ENCODE results near the gene HECTD1. TPM values are rescaled to one million over a fixed set of nuclear protein-coding genes. Genes with fewer than 3 reads are reported as not detected.

HECTD1 gene
- total RNA-seq, 1 donor from 2014 or later = 107 TPM

DNA sequence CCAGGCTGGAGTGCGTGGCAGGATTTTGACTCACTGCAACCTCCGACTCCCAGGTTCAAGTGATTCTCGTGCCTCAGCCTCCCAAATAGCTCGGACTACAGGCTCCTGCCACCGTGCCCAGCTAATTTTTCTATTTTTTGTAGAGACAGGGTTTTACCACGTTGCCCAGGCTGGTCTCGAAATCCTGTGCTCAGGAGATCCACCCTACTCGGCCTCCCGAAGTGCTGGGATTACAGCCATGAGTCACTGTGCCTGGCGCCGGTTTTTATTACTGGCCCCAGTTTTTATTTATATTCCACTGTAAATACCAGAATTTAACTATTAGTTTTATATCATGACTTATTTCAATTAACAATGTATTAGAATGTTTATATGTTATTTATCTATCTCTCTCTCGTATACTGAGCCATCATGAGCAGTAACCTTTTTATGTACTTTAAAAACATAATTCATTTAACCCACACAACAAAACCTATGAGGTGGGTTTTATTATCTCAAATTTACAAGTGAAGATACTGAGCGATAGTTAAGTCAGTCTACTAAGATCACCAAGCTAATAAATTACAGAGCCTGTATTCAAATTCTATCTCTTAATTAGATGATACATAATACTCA lies 47.8 kb downstream of the HECTD1 start:
- intact Hi-C loops (cut with micrococcal nuclease) = no loop called here

DNA sequence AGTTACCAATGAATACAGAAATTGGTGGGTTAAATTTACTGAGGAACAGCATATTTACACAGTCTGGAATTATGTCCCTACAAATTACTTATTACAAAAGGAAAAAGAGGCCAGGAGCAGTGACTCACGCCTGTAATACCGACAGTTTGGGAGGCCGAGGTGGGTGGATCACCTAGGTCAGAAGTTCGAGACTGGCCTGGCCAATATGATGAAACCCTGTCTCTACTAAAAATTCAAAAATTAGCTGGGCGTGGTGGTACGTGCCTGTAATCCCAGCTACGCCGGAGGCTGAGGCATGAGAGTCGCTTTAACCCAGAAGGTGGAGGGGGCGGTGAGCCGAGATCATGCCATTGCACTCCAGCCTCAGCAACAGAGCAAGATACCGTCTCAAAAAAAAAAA lies 52.6 kb downstream of the HECTD1 start:
- intact Hi-C loops (cut with micrococcal nuclease) = no loop called here

DNA sequence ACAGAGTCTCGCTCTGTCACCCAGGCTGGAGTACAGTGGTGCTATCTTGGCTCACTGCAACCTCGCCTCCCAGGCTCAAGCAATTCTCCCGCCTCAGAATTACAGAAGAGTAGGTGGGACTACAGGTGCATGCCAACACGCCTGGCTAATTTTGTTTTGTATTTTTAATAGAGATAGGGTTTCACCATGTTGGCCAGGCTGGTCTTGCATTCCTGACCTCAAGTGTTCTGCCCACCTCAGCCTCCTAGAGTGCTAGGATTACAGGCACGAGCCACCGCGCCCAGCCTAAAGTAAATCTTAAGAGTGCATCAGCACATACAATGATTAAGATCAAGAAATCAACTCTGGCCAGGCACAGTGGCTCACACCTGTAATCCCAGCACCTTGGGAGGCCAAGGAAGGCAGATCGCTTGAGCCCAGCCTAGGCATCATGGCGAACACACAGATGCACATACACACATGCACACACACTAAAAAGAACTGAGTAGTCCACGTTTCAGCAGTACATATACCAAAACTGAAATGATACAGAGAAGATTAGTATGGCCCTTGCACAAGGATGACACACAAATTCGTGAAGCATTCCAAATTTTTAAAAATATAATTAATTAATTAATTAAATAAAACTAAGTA lies 65.0 kb downstream of the HECTD1 start:
- intact Hi-C loops (cut with micrococcal nuclease) = no loop called here

DNA sequence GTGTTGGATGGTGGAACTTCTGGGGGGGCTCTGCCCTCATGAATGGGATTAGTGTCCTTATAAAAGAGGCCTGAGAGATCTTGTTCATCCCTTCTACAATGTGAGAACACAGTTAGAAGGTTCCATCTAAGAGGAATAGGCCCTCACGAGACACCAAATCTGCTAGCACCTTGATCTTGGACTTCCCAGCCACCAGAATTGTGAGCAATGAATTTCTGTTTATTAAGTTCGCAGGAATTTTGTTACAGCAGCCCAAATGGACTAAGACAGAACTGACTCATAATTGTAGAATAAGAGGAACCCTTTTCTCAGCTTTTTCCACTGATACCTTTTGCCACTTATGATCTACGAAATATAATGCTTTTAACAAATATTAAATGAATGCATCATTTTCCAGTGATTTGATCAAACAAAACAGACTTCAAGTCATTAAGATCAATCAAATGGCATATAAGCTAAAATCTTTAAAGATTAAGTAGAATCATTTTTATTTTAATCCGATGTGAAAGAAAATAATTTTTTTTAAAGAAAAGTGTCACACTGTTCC lies 68.2 kb downstream of the HECTD1 start:
- intact Hi-C loops (cut with micrococcal nuclease) = no loop called here

DNA sequence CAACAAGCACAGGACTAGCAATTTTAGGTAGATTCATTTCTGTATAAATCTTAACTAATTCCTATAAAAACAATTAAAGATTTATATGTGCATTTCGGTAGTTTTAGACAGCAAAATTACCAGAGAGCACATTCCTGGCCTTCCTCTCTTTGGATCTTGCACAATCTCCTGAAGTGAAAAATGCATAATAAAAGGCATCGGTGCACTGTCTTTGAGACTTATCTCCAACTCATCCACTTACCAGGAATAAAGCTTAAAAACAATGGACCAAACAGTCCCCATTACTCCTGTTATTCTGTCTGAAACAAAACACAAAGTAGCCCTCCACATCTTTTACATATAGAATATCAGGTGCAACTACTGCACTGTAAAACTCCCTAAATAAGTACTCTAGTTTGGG lies 69.3 kb downstream of the HECTD1 start:
- intact Hi-C loops (cut with micrococcal nuclease) = no loop called here

DNA sequence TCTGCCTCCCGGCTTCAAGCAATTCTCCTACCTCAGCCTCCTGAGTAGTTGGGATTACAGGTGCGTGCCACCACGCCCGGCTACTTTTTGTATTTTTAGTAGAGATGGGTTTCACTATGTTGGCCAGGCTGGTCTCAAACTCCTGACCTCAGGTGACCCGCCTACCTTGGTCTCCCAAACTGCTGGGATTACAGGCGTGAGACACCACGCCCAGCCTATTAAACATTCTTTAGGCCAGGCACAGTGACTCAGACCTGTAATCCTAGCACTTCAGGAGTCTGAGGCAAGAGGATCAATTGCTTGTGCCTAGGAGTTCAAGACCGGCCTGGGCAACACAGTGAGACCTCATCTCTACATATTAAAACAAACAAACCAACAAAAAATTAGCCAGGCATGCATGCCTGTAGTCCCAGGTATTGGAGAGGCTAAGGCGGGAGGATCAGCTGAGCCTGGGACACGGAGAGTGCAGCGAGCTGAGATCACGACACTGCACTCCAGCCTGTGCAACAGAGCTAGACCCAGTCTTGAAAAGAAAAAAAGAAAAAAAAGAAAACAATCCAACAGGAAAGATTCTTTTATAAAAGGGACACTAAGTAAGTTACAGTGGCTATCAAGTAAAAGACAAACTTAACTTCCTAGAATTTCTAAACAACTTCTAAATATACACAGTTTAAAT lies 70.2 kb downstream of the HECTD1 start:
- intact Hi-C loops (cut with micrococcal nuclease) = no loop called here

DNA sequence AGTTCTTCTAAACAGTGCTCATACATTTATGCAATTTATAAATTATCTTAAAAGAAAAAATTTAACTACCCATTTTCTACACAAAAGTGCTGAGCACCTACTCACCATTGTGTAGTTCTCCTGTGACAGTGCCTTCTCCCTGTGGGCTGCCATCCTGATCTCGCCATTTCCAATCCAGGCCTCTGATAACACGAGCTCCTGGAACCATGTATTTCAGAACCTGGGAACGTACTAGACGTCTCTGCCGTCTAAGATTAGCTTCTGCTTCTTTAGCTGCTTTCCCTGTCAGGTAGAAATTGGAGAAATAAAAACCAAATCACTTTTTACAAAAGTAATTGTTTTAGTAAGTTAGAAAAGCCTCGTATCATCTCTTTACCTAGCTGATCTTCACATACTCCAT lies 74.5 kb downstream of the HECTD1 start:
- intact Hi-C loops (cut with micrococcal nuclease) = no loop called here

DNA sequence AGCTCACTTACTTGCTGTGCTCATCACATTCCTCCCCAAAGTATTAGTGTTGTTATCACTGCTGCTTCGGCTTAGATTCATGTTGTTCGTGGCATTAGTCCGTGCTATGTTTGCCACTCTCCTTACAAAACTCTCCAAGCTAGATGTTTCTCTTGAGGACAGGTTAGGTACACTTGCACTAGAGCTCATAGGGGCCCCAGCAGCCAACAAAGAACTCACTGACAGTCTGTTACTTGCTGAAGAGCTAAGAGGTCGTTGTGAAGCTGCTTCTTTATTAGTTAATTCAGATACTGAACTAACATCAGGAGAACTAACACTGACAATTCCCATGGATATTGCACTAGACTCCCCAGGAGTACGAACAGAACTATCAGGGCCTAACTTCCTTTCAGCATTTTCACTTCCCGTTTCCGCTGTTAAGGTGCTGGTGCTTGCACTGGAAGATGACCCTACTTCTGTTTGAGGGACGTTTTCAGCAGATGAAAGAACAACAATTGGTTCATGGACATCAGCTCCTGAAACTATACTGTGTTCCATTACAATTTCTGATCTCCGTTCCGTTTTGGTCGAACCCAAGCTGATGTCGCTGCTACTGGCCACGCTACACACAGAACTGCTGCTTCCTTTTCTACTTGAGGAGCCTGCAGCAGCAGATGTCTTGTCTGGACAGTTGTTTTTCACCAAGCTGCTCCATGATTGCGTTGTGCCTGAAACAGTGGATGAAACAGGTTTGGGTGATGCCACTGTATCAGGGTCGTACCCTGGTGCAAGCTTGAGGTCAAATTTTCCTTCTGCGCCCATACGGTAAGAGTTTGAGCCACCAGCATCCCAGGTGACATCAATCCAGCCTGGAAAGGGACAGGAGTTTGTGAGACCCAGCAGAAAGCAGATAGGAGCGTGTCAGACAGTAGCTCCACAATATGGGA lies 78.7 kb downstream of the HECTD1 start:
- intact Hi-C loops (cut with micrococcal nuclease) = loop anchor here (5.0 to 10.0 kb wide), 4 partner anchors 226 to 504 kb away; partner anchors contain the start of genes HEATR5A, NUBPL and SCFD1

DNA sequence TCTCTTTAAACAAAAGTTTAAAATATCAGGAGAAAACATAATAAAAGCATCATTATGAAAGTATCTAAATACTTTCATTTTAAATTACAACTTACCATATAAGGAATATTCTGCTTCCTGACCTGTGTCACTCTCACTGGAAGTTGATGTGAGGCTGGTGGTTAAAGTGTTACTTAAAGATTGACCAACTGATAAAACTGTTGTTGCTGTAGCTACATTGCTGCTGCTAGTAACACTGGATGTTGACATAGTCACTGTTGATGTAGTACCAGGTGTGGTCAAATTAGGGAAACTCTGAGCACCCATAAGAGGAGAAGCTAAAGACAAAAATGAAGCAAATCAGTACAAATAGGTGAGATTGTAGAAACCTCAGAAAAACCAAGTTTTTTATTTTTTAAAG lies 79.9 kb downstream of the HECTD1 start:
- intact Hi-C loops (cut with micrococcal nuclease) = loop anchor here (1.0 to 10.0 kb wide), 5 partner anchors 81 to 503 kb away; partner anchors contain the start of genes HEATR5A, NUBPL and SCFD1

DNA sequence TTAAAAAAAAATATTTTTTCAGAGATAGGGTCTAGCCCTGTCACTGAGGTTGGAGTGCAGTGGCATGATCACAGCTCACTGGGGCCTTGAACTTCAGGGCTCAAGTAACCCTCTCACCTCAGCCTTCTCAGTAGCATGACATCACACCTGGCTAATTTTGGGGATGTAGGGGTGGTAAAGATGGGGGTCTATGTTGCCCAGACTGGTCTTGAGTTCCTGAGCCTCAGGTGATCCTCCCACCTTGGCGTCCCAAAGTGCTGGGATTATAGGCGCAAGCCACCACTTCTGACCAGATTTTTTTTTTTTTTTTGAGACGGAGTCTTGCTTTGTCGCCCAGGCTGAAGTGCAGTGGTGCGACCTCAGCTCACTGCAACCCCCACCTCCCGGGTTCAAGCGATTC lies 80.9 kb downstream of the HECTD1 start:
- intact Hi-C loops (cut with micrococcal nuclease) = loop anchor here (1.0 to 10.0 kb wide), 5 partner anchors 82 to 502 kb away; partner anchors contain the start of genes HEATR5A, NUBPL and SCFD1

DNA sequence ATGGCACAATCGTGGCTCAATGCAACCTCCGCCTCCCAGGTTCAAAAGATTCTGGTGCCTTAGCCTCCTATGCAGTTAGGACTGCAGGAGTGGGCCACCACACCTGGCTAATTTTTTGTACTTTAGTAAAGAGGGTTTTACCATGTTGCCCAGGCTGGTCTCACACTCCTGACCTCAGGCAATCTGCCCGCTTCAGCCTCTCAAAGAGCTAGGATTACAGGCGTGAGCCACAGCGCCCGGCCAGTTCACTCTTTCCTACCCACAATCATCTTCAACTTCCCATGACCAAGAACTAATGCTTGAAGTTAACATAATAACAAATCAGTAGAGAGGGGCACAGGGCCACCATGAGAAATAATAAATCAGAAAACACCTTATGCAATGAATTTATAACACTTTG lies 82.4 kb downstream of the HECTD1 start:
- intact Hi-C loops (cut with micrococcal nuclease) = loop anchor here (2.0 to 10.0 kb wide), 5 partner anchors 98 to 500 kb away; partner anchors contain the start of genes HEATR5A, NUBPL, SCFD1 and STRN3

DNA sequence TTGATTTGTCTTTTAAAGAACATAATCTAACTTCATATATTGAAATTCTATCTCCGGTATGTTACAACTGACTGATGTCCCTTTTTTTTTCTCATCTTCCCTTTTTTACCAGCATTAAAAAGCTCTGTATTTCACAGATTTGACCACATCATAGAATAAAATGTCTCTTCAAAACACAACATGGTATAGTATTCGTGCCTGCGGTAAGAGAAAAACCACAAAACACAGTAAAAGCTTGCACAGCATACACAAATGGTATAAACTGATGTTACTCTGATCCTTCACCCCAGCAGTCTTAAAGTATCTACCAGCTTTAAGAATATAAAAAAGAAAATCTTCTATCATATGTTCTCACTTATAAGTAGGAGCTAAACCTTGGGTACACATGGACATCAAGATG lies 83.4 kb downstream of the HECTD1 start:
- intact Hi-C loops (cut with micrococcal nuclease) = loop anchor here (2.0 to 10.0 kb wide), 4 partner anchors 97 to 499 kb away; partner anchors contain the start of genes HEATR5A, SCFD1 and STRN3

DNA sequence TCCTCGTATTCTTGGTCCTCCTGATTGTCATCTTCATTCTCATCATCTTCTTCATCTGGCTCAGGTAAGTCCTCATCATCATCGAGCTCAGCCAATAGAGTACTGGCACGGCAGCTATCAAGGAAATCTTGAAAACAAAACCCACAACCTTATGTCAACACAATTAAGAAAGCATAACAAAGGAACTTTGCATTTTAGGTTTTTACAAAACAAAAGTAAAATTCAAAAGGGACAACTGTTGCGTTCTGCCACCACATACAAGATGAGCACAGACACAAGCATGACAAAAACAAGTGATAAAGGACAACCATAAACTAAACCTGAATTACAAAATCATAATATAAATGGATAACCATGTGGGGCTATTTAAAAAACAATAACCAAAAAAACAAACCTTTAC lies 84.7 kb downstream of the HECTD1 start:
- intact Hi-C loops (cut with micrococcal nuclease) = loop anchor here (10.0 kb wide), 3 partner anchors 232 to 498 kb away; partner anchors contain the start of genes HEATR5A and SCFD1

DNA sequence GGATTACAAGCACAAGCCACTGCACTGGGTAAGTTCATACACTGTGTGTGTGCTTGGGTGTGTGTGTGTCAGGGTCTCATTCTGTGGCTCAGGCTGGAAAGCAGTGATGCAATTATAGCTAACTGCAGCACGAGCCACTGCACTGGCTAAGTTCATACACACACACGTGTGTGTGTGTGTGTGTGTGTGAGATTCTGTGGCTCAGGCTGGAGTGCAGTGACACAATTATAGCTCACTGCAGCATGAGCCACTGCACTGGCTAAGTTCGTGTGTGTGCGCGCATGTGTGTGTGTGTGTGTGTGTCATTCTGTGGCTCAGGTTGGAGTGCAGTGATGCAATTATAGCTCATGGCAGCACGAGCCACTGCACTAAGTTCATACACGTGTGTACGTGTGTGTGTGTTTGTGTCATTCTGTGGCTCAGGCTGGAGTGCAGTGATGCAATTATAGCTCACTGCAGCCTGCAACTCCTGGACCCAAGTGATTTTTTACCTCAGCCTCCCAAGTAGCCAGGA lies 85.4 kb downstream of the HECTD1 start:
- intact Hi-C loops (cut with micrococcal nuclease) = loop anchor here (10.0 kb wide), 3 partner anchors 233 to 497 kb away; partner anchors contain the start of genes HEATR5A and SCFD1

DNA sequence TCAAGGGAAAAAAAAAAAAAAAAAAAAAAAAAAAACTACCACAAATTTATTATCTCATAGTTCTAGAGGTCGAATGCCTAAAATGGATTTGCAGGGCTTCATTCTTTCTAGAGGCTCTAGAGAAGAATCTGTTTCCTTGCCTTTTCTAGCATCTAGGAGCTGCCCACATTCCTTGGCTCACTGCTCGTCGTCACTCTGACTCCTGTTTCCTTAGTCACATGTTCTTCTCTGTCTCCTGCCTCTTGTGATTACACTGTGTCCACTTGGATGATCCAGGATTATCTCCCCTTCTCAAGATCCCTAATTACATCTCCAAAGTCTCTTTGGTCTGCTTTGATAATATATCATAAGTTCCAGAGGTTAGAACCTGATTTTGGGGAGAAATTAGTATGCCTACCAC lies 88.7 kb downstream of the HECTD1 start:
- intact Hi-C loops (cut with micrococcal nuclease) = no loop called here

DNA sequence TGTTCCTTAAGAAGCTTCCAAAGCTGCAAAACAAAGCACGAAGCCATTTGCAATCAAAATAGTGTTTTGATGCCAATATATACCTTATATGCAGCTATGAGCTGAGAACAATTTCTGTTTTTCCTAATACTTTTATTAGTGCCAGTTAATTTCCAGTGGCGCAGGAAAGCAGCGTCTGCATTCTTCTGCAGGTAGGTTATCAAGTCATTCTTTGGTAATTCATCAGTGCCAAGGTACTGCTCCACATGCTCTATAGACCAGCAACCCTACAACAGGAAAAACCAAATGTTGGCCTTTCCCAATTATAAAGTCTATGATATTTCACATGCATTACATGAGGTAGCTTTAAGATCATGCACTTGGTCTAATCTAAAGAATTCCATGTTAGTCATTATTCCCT lies 93.8 kb downstream of the HECTD1 start:
- intact Hi-C loops (cut with micrococcal nuclease) = no loop called here

DNA sequence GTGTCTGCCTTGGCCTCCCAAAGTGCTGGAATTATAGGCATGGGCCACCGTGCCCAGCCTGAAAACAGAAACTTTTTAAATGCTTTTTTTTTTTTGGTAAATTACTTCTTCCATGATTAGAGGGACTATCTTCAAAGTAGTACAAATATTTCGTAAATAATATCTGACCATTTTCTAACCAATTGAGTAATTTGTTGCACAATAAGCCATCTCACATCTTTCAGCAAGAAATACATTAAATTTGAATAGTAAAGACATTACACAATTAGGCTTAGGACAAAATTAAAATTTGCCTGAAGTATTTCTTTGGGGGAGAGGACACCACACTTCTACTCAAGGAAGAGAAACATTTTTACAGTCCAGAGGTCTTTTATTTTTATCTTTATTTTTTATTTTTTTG lies 96.7 kb downstream of the HECTD1 start:
- intact Hi-C loops (cut with micrococcal nuclease) = no loop called here

DNA sequence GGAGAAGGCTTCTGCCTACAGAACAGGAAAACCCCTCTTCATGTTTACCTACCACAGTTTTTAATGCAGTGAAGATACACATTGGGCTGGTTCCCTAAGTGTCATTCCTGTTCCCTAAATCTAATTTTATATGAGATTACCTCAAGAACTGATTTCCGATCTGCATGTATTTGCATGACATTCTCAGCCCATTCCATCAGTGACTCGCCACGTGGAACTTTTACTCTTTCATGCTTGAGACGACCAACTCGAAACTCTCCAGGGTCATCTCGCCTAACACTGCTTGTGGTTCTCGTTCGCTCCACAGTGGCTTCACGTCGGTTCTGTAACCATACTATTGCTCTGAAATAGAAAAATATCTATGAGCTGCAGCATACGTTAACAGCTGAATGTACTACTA lies 98.3 kb downstream of the HECTD1 start:
- intact Hi-C loops (cut with micrococcal nuclease) = no loop called here

DNA sequence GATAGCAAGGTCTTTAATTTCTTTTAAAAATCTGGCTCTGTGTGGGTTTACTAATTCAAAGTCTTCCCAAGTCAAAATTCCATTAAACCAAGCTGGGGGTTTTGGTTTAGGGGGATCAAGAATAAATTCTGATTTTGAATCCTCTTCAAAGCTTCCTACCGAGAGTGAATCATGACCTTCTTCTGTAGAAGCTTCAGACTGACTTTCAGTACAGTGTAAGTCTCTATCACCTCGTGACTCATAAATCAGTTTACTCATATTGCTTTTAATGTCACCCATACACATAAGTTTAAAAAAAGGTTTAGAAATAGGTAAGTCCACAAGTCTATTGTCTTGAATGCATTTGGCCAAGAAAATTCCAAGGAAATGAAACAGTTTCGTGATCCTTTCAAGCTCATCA lies 100.8 kb downstream of the HECTD1 start:
- intact Hi-C loops (cut with micrococcal nuclease) = no loop called here

DNA sequence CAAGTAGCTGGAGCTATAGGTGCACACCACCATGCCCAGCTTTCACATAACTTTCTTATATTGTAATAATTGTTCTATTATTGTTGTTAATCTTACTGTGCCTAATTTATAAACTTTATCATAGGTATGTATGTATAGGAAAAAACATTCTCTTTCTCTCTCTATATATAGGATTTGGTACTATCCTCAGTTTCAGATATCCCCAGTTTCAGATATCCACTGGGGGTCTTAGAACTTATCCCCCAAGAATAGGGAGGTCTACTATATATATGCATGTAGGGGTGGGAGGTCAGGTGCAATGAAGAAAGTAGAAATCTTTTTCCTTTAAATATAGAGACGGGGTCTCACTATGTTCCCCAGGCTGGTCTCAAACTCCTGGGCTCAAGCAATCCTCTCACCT lies 110.5 kb downstream of the HECTD1 start:
- intact Hi-C loops (cut with micrococcal nuclease) = no loop called here

DNA sequence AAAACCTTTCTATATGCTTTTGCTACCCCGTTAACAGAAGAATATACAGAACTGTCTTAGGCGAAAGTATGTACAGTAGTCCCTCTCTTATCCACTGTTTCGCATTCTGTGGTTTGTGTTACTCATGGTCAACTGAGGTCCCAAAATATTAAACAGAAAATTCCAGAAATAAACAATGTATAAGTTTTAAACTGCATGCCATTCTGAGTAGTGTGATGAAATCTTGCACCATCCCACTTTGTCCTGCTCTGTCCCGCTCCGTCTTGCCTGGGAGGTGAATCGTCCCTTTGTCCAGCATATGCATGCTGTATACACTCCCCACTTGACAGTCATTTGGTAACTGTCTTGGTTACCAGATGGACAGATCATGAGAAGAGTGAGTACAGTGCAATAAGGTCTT lies 111.3 kb downstream of the HECTD1 start:
- intact Hi-C loops (cut with micrococcal nuclease) = no loop called here
